ENCODE results near the gene METTL22. TPM values are rescaled to one million over a fixed set of nuclear protein-coding genes. Genes with fewer than 3 reads are reported as not detected.

The METTL22 gene
- total RNA-seq, 1 donor from 2014 or later, result 49.6 TPM

DNA sequence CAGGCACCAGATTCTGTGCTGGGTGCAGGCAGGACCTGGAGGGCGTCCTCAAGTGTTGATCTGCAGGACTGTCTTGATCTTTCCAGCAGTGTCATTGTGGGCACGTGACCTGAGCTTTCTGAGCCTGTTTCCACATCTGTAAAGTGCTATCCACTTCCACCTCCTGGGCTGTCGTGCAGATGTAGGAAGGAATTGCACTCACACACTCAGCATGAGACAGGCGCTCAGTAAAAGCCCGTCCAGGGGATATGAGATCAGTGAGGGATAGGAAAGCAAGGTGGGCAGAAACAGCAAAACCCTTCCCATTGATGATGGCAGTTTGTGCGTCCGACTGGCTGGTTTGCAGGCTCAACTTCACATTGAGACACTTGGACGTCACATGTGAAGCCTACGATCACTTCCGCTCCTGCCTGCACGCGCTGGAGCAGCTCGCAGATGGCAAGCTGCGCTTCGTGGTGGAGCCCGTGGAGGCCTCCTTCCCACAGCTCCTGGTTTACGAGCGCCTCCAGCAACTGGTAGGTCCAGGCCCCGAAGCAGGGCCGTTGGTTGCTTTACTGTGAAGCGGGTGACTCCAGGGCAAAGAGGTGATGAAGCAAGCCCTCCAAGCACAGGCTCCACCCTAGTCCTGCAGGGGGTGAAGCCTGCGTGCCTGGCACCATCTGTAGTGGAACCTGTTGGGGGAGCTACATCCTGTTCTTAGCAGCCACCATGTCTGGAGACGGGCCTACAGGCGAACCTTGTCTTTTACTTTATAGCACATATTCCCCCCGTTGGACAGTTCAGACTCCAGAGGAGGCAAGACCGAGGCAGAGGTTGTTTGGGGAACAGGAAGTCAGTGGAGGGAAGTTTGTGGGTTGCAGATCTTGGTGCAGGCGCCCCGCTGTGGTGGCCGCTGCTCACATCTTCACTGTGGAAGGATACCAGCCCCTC, 23.0 kb downstream of the METTL22 start:
- CTCF ChIA-PET, result no interaction called here
- Mint-ChIP-seq H3K36me3 (ENCODE audit: low read depth) (peaks cover 84% of the 10 kb centered on the region), H3K9me3 (no peaks in the 10 kb centered on the region), H3K27ac (no peak overlapping the region), H3K4me3 (peak overlapping the region; percentile 11), H3K27me3 (no peaks in the 10 kb centered on the region), H3K4me1 (peaks cover 10% of the 10 kb centered on the region)
- TF ChIP-seq, protein P1, sequence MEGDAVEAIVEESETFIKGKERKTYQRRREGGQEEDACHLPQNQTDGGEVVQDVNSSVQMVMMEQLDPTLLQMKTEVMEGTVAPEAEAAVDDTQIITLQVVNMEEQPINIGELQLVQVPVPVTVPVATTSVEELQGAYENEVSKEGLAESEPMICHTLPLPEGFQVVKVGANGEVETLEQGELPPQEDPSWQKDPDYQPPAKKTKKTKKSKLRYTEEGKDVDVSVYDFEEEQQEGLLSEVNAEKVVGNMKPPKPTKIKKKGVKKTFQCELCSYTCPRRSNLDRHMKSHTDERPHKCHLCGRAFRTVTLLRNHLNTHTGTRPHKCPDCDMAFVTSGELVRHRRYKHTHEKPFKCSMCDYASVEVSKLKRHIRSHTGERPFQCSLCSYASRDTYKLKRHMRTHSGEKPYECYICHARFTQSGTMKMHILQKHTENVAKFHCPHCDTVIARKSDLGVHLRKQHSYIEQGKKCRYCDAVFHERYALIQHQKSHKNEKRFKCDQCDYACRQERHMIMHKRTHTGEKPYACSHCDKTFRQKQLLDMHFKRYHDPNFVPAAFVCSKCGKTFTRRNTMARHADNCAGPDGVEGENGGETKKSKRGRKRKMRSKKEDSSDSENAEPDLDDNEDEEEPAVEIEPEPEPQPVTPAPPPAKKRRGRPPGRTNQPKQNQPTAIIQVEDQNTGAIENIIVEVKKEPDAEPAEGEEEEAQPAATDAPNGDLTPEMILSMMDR (IDR thresholded peaks at IDR 0.05), result no peak
- ATAC-seq (ENCODE audit: low read depth), result peak; percentile 34
- POLR2A ChIA-PET, result no interaction called here
- no peak for DNase-seq
- intact Hi-C loops (cut with micrococcal nuclease), result no loop called here

DNA sequence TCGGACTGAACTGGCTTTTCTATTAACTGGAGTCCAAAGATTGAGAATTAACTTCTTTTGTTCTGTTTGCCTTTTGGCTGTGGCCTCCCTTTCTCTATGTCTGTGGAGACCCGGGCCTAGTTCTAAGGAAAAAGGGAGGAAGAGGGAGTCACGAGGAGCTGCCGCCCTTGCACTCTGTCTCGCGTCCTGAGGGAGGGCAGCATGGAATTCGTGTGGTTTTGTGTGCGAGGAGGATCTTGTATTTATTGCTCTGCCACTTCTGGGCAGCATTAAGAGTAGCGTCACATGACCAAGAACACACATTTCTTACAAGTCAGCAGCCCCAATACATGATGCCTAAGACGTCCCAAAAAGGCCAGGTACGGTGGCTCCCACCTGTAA, 23.6 kb downstream of the METTL22 start:
- DNase-seq, result no peak
- H3K36me3 Mint-ChIP-seq (ENCODE audit: low read depth), result peaks cover 78% of the 10 kb centered on the region
- ChIA-PET CTCF (interaction anchor here (1.2 kb wide), 1 partner anchor 235 kb away, joined by 3 read pairs; no protein-coding TSS in a partner anchor), POLR2A (interaction anchor here (0.6 kb wide), 1 partner anchor 9 kb away, joined by 10 read pairs; no protein-coding TSS in a partner anchor)
- H3K9me3 Mint-ChIP-seq, result no peaks in the 10 kb centered on the region
- no peak for ATAC-seq (ENCODE audit: low read depth)
- H3K27ac Mint-ChIP-seq, result no peak overlapping the region
- peaks cover 10% of the 10 kb centered on the region for H3K4me1 Mint-ChIP-seq
- TF ChIP-seq, protein P1 (IDR thresholded peaks at IDR 0.05), result no peak
- no peak overlapping the region for H3K4me3 Mint-ChIP-seq
- H3K27me3 Mint-ChIP-seq, result no peaks in the 10 kb centered on the region
- intact Hi-C loops (cut with micrococcal nuclease), result no loop called here

DNA sequence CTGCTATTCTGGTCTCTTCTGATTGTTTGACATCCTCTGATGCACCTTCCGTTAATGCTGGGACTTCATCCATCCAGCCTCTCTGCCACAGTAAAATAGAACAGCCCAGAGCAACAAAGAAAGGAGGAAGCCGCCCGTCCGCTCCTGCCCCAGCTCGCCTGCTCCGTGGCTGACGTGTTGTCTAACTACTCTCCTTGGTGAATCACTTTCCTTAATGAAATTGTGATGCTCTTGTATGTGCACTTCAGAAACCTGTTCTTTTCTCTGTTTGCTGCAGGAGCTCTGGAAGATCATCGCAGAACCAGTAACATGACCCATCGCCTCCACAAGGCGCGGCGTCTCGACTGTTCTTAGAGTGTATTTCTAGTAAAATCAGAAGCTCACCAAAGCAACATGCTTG, 24.3 kb downstream of the METTL22 start:
- peaks cover 75% of the 10 kb centered on the region for H3K36me3 Mint-ChIP-seq (ENCODE audit: low read depth)
- H3K4me1 Mint-ChIP-seq, result peaks cover 10% of the 10 kb centered on the region
- intact Hi-C loops (cut with micrococcal nuclease), result no loop called here
- H3K27me3 Mint-ChIP-seq, result no peaks in the 10 kb centered on the region
- no peak overlapping the region for H3K4me3 Mint-ChIP-seq
- DNase-seq (no peak), ATAC-seq (ENCODE audit: low read depth) (no peak)
- POLR2A ChIA-PET, result interaction anchor here (0.6 kb wide), 2 partner anchors 10 to 83 kb away, joined by 3 to 10 read pairs; no protein-coding TSS in a partner anchor
- CTCF ChIA-PET, result interaction anchor here (1.2 kb wide), 1 partner anchor 234 kb away, joined by 3 read pairs; no protein-coding TSS in a partner anchor
- TF ChIP-seq, protein P1 (IDR thresholded peaks at IDR 0.05), result no peak
- no peaks in the 10 kb centered on the region for H3K9me3 Mint-ChIP-seq
- no peak overlapping the region for H3K27ac Mint-ChIP-seq

DNA sequence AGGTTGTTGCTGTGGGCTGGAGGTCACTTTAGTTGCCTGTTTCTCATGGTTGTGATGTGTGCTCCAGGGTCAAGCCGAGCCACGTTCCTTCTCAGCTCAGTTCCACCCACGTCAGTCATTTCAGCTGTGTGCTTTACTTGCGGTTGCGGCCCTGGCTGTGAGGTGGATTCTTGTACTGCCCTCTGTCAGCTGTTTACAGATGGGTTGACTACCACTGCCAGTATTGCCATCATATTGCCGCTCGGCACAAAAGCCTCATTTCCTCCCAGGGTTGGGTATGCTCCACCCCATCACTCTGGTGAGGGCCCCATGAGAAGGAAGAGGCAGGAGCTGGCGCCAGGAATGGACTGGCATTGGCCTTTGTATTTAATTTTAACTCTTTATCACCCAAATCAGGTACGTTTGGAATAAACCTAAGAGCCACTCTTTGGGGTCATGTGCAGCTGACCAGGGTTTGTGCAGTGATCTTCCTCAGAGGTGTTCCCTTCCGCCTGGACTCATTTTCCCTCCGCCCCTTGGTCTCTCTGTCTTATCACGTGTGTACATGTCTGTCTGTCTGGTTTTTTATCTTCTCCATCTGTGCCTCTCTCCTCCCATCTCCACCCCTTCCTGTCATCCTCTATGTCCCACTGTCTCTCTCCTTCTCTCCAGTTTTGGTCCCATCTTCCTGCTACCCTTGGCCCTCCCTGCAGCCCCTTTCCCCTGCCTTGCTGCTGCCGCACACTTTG, 25.0 kb downstream of the METTL22 start:
- Mint-ChIP-seq H3K4me3 (no peak overlapping the region), H3K27me3 (no peaks in the 10 kb centered on the region), H3K4me1 (peaks cover 10% of the 10 kb centered on the region), H3K9me3 (no peaks in the 10 kb centered on the region), H3K27ac (no peak overlapping the region), H3K36me3 (ENCODE audit: low read depth) (peaks cover 68% of the 10 kb centered on the region)
- no peak for DNase-seq
- CTCF ChIA-PET, result interaction anchor here (1.2 kb wide), 1 partner anchor 234 kb away, joined by 3 read pairs; no protein-coding TSS in a partner anchor
- POLR2A ChIA-PET, result interaction anchor here (0.6 kb wide), 1 partner anchor 82 kb away, joined by 3 read pairs; no protein-coding TSS in a partner anchor
- TF ChIP-seq, protein P1 (IDR thresholded peaks at IDR 0.05), result no peak
- ATAC-seq (ENCODE audit: low read depth), result no peak
- intact Hi-C loops (cut with micrococcal nuclease), result no loop called here
